GM18526 (cell line): ENCODE data around the gene TLDC2.

ENCODE experiments used
- POLR2A ChIP-seq: IDR thresholded peaks from 3 replicates; pipeline ENCODE4 v1.6.1; 2011; ENCODE audit not compliant: insufficient read length; ENCODE audit errors: extremely low read depth

The TLDC2 gene

DNA sequence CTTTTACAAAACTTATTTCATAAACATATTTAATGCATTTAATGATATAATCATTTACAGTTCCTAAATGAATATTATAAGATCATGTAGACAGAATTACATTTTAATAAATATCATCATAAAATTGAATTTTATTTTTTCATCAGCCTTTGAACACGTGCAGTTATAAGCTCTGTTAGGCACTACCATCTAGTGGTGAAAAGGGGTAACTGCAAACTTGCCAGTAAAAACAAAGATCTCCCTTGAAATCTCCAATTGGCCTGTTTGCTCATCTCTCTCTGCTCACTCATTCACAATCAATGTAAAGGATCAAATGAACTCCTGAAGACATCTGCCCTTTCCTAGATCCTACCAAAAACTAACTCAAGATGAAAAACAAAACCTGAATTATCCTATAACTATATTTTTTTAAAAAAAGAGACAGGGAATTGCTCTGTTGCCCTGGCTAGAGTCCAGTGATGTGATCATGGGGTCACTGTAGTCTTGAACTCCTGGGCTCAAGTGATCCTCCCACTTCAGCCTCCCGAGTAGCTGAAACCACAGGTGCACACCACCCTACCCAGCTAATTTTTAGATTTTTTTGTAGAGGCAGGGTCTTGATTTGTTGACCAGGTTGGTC, 43.9 kb downstream of the TLDC2 start:
- TF ChIP-seq POLR2A: no peak

DNA sequence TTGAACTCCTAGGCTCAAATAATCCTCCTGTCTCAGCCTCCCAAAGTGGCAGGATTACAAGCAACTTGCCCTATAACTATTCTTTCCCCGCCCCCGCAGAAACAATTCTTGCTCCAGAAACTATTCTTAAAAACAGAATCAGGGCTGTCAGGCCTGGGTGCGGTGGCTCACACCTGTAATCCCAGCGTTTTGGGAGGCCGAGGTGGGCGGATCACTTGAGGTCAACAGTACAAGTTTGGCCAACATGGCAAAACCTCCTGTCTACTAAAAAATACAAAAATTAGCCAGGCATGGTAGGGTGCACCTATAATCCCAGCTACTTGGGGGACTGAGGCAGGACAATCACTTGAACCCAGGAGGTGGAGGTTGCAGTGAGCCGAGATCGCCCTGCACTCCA, 44.4 kb downstream of the TLDC2 start:
- TF ChIP-seq POLR2A: no peak

DNA sequence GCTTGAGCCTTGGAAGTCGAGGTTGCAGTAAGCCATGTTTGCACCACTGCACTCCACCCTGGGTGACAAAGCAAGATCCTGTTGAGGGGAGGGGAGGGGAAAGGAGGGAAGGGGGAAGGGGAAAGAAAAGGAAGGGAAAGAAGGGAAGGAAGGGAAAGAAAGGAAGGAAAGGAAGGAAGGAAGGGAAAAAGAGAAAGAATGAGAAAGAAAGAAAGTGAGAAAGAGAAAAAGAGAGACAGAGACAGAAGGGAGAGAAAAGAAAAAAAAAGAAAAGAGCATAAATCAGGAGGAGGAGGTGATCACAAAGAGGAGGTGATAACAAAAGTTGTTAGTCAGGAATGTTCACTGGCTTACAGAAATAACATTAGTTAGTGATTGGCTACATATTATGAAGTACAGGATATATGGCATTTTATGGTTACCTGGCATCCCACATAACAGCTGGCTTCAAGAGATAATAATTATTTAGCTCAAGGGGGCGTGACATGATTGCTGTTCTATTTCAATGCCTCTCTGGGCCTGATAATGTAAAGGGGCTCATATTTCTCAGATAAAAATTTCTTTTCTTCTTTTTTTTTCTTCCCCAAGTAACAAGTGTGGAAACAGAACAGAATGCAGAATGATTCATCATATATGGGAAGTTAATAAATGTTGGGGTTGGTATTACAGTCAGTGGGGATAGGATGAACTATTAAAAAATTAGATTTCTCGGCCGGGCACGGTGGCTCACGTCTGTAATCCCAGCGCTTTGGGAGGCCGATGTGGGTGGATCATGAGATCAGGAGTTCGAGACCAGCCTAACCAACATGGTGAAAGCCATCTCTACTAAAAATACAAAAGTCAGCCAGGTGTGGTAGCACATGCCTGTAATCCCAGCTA, 48.5 kb downstream of the TLDC2 start:
- no peak for TF ChIP-seq POLR2A

DNA sequence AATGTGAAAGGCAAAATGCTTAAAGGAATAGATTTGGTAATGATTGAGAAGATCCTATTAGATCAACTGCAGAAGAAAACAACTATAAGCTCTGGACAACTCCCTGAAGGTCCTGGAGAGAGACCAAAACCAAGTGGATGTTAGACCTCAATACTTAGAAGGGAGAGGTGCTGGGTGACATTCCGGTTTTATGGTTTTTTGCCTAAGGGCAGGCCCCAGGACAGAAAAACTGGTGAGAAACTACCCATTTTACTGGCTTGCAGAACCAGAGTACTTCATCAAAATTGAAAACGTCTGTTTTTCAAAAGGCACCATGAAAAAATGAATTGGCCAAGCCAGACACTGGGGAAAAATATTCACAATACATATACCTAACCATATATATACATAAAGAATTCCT, 49.3 kb downstream of the TLDC2 start:
- TF ChIP-seq POLR2A: no peak

DNA sequence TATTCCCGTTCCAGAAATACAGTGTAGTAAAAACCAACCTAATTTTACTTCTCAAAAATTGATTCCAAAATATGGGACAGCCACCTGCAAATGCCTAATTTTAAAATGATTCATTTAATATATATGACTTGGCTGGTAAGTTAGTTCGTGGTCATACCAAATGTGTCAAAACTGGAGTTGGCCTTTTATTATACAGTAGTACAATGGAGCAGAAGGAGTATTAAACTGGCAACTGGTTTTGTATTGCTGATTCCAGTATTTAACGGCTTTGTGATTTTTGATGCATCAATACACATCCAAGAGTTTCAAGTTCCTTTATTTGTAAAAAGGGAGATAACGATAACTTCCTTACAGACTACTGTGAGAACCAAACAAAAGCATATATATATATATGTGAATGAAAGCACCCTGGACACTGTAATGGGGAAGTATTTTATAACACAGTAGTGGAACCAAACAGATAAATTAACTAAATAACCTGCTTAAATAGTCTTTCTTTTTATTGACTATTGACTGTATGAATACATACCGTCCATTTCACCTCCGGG, 50.8 kb downstream of the TLDC2 start:
- no peak for TF ChIP-seq POLR2A

DNA sequence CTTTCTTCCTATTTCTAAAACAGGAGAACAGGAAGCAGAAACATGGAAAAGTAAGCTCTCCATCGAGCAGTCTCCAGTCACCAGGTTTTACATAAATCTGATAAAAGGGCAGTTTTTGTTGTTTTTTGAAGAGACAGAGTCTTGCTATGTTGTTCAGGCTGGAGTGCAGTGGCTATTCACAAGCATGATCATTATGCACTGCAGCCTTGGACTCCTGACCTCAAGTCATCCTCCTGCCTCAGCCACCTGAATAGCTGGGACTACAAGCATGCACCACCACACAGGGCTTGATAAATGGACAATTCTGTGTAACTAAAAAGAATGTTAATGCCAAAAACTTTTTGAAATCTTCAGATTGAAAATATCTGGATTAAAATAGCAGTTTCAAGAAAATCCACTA, 51.8 kb downstream of the TLDC2 start:
- no peak for TF ChIP-seq POLR2A

DNA sequence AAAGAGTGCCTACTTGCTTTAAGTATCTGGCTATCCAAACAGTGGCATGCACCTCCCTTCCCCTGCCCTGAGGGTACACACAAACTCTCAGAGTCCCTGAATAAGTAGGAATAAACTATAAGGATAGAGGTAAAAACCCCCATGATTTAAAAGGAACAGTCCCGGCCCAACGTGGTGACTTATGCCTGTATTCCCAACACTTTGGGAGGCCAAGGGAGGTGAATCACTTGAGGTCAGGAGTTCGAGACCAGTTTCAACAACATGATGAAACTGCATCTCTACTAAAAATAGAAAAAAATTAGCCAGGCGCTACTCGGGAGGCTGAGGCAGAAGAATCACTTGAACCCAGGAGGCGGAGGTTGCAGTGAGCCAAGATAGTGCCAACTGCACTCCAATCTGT, 53.4 kb downstream of the TLDC2 start:
- no peak for TF ChIP-seq POLR2A

DNA sequence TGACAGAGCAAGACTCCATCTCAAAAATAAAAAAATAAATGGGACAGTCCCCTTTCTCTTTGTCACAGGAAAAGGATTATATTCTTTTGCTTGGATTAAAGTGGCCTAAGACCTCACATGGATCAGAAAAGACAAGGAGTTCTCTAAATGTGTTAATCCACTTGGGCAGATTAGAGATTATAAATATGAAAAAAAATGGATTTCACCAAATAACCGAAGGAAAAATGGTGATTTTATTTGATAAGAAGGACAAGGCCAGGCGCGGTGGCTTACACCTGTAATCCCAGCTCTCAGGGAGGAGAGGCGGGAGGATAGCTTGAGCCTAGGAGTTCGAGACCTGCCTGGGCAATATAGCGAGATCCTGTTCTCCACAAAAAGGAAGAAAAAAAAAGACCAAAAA, 53.8 kb downstream of the TLDC2 start:
- no peak for TF ChIP-seq POLR2A

DNA sequence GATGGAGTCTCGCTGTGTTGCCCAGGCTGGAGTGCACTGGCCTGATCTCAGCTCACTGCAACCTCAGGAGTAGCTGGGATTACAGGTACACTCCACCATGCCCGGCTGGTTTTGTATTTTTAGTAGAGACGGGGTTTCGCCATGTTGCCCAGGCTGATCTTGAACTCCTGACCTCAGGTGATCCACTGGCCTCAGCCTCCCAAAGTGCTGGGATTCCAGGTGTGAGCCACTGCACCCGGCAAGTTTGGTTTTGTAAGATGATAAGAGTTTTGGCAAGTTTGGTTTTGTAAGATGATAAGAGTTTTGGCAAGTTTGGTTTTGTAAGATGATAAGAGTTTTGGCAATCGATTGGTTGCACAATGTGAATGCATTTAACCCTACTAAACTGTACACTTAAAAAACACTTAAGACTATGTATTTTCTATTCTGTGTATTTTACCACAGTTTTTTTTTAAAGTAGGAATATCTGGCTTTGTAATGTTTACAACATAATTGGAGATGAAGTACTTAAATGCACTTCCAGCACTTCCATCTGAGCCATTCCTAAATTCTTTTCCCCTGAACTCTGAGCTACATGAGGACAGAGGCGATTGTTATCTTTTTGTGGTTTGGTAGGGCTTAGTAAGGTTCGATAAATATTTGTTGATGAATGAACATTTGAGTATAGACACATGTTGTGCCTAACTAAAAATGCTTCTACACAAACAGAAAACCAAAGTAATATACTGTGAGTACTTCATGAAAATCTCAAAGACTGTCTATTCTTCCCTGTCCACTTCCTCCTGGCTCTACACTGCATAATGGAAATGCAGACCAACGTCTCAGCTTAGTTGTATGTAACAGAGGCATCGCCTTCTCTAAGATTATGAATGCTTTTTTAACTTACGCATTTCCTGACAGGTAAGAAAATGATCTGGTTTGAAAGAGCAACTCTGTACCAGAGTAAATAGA, 56.8 kb downstream of the TLDC2 start:
- TF ChIP-seq POLR2A: no peak

DNA sequence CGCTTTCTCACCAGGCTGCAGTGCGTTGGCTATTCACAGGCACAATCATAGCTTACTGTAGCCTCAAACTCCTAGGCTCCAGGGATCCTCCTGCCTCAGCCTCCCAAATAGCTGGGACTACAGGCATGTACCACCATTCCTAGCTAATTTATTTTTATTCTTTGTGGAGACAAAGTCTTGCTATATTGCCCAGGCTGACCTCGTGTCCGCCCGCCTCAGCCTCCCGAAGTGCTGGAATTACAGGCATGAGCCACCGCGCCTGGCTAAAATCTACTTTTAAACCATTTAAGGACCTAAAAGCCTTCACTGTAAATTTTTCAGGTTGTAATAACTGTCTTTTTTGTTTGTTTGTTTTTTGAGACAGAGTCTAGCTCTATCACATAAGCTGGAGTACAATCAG, 60.4 kb downstream of the TLDC2 start:
- TF ChIP-seq POLR2A: no peak

DNA sequence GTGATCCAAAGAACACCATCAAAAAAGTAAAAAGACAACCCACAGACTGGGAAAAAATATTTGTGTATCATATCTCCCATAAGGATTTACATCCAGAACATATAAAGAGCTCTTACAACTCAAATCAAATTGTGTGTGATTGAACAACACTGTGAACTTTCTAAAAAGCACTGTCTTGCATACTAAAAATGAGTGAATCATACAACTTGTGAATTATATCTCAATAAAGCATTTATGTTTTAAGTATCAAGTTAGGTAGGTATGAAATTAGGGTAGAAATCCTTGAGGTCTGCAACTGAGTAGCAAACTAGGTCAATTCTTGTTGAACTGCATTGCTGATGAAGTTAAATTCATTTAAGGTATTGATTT, 61.4 kb downstream of the TLDC2 start:
- TF ChIP-seq POLR2A: no peak

DNA sequence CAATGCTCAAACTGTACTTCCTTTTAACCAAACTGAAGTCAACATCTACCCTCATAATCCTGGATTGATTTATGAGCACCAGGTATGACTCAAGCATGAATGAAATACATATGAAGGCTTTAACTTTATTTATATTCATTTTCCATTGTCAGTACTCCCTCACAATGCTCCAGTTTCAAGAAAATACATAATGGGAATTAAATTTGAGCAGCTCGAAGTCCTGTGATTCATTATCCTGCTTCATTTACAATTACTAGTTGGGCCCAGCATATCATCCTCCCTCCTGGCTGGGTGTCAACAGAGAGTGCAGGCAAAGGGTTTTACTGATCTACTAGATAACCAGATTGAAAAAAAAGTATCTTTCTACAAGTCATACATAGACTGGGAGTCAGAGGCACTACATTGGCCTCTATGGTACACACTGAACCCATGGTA, 65.5 kb downstream of the TLDC2 start:
- TF ChIP-seq POLR2A: no peak
